NT2/D1 (cell line): Measurements from ENCODE around the gene WBP1.

Experiments used
- SUZ12 ChIP-seq: IDR thresholded peaks from 2 replicates; pipeline ENCODE4 v1.6.1; 2011; ENCODE audit not compliant: insufficient read length, insufficient read depth; ENCODE audit errors: extremely low read depth
- ZNF274 ChIP-seq: IDR thresholded peaks from 2 replicates; pipeline ENCODE4 v1.6.1; 2011; ENCODE audit warnings: mild to moderate bottlenecking, low read depth, low read length

DNA sequence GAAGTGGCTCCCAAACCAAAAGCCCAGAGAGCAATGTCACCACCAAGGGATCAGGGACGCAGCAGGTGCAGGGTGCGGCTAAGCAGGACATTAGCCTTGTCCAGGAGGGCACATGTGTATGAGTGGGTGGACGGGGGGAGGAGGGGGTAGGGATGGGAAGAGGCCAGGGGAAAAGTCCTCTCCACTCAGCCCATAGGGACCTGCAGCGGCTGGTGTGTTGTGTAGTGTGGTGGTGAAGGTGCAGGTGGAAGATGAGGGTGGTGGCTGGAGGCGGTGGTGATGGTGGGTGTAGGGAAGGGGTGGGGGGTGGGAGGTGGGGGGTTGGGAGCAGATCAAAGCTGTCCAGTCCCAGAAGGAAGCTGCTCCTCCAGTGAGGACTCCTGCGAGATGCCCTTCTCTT lies 40.5 kb upstream of the WBP1 start:
- TF ChIP-seq ZNF274 (no peak), SUZ12 (no peak)
